ENCODE measurements around the gene ZNF837. TPM values are rescaled to one million over a fixed set of nuclear protein-coding genes. Genes with fewer than 3 reads are reported as not detected.

The ZNF837 gene
- total RNA-seq = 4.9 and 7.5 TPM in 2 replicates

GRCh38 chr19:58380662-58381459 is at the start of gene ZNF837:
Gene ZNF837, minus strand, starts transcription at chr19:58381030. Its CDS starts 11,698 bp downstream, at chr19:58369332.

GRCh38 chr19:58408152-58409009 is 27.6 kb upstream of the ZNF837 start, which contains the start of gene ZNF584:
Gene ZNF584, plus strand, starts transcription at chr19:58408649. Its CDS starts 499 bp downstream, at chr19:58409148.

GRCh38 chr19:58395220-58395978 is 14.6 kb upstream of the ZNF837 start, which contains the start of gene RNF225:
Gene RNF225, plus strand, starts transcription at chr19:58395656. Its CDS starts 434 bp downstream, at chr19:58396090.

GRCh38 chr19:58386576-58387337 is 5.9 kb upstream of the ZNF837 start, which contains the start of gene RPS5:
Gene RPS5, plus strand, starts transcription at chr19:58387269. Its CDS starts 869 bp downstream, at chr19:58388138.

GRCh38 chr19:58362272-58362994 is 18.4 kb downstream of the ZNF837 start, which contains the start of gene ZNF497:
Gene ZNF497, minus strand, starts transcription at chr19:58362751. Its CDS starts 5,116 bp downstream, at chr19:58357635.

GRCh38 chr19:58352760-58353671 is 27.8 kb downstream of the ZNF837 start, which contains the start of gene A1BG:
Gene A1BG, minus strand, starts transcription at chr19:58353492. Its CDS starts 55 bp downstream, at chr19:58353437.

GRCh38 chr19:58326914-58327726 is 53.7 kb downstream of the ZNF837 start, which contains the start of gene ZSCAN22:
Gene ZSCAN22, plus strand, starts transcription at chr19:58326994. Its CDS starts 7,809 bp downstream, at chr19:58334803.

Other genes with a start within 250 kb of the ZNF837 start
- 4.9 and 8.1 TPM in 2 replicates for gene ZNF329, start 230.2 kb downstream of the ZNF837 start, total RNA-seq
- 11.1 and 13.7 TPM in 2 replicates for gene ZNF274, start 198.0 kb downstream of the ZNF837 start, total RNA-seq
- gene ZNF544, start 152.1 kb downstream of the ZNF837 start, total RNA-seq = 26.9 and 38.4 TPM in 2 replicates
- 4.6 and 10.0 TPM in 2 replicates for gene ZNF8, start 102.1 kb downstream of the ZNF837 start, total RNA-seq
- 21.0 and 35.8 TPM in 2 replicates for gene ERVK3-1, start 75.7 kb downstream of the ZNF837 start, total RNA-seq
- 2.0 and 3.7 TPM in 2 replicates for gene ZSCAN22, start 54.0 kb downstream of the ZNF837 start, total RNA-seq
- 24.1 and 28.8 TPM in 2 replicates for gene A1BG, start 27.5 kb downstream of the ZNF837 start, total RNA-seq
- gene ZNF497, start 18.3 kb downstream of the ZNF837 start, total RNA-seq = under 0.01 and 2.8 TPM in 2 replicates
- 1,981 and 2,018 TPM in 2 replicates for gene RPS5, start 6.2 kb upstream of the ZNF837 start, total RNA-seq
- 0.13 TPM in 1 of 2 replicates, not detected in the other for gene RNF225, start 14.6 kb upstream of the ZNF837 start, total RNA-seq
- gene ZNF584, start 27.6 kb upstream of the ZNF837 start, total RNA-seq = 13.5 and 23.3 TPM in 2 replicates
- gene ZNF132, start 59.1 kb upstream of the ZNF837 start, total RNA-seq = 2.3 and 3.3 TPM in 2 replicates
- 3.9 and 7.1 TPM in 2 replicates for gene ZNF324B, start 70.6 kb upstream of the ZNF837 start, total RNA-seq
- 5.4 and 14.6 TPM in 2 replicates for gene ZNF324, start 86.0 kb upstream of the ZNF837 start, total RNA-seq
- gene ZNF446, start 95.3 kb upstream of the ZNF837 start, total RNA-seq = 6.2 and 16.9 TPM in 2 replicates
- 11.1 and 13.1 TPM in 2 replicates for gene SLC27A5, start 131.0 kb upstream of the ZNF837 start, total RNA-seq
- gene ZBTB45, start 138.8 kb upstream of the ZNF837 start, total RNA-seq = 19.1 and 23.8 TPM in 2 replicates
- gene TRIM28, start 163.0 kb upstream of the ZNF837 start, total RNA-seq = 672 and 766 TPM in 2 replicates
- gene CHMP2A, start 174.1 kb upstream of the ZNF837 start, total RNA-seq = 75.9 and 151 TPM in 2 replicates
- gene UBE2M, start 177.6 kb upstream of the ZNF837 start, total RNA-seq = 31.7 and 42.5 TPM in 2 replicates
- 7.3 and 23.7 TPM in 2 replicates for gene MZF1, start 192.3 kb upstream of the ZNF837 start, total RNA-seq

Data from mesangial cell (primary cell).